Activated B cell treated with CpG ODN at 0.5 μM for 24 hours (primary cell): ENCODE results near the gene GPR143. TPM values are rescaled to one million over a fixed set of nuclear protein-coding genes. Genes with fewer than 3 reads are reported as not detected.

ENCODE experiments used
- ATAC-seq: fragments of 200-7000 bp; cut with Tn5 transposase; one replicate; pipeline ENCODE4 v1.10.0; 2021; ENCODE audit warnings: low read depth, mild to moderate bottlenecking, moderate library complexity
- CTCF ChIA-PET: fragments of 350-600 bp; sonication (Branson Sonifier 250); formaldehyde crosslinking; loops from one replicate; lab custom pipeline; 2021; ENCODE audit warnings: antibody characterized with exemption; lab: Charles Lee
- POLR2A ChIA-PET: fragments of 350-600 bp; sonication (Branson Sonifier 250); formaldehyde crosslinking; loops from one replicate; lab custom pipeline; 2021; ENCODE audit warnings: antibody characterized with exemption; lab: Charles Lee
- DNase-seq: peaks from one replicate; pipeline ENCODE4 v3.0.0; 2022
- H3K27ac Mint-ChIP-seq: one replicate; pipeline ENCODE4 v1.8.0; 2020; ENCODE audit warnings: mixed read lengths
- H3K27me3 Mint-ChIP-seq: one replicate; pipeline ENCODE4 v1.8.0; 2021; ENCODE audit warnings: mixed read lengths
- H3K36me3 Mint-ChIP-seq: one replicate; pipeline ENCODE4 v1.8.0; 2021; ENCODE audit warnings: low read depth, mixed read lengths
- H3K4me1 Mint-ChIP-seq: one replicate; pipeline ENCODE4 v1.8.0; 2021; ENCODE audit warnings: mixed read lengths
- H3K4me3 Mint-ChIP-seq: one replicate; pipeline ENCODE4 v1.8.0; 2020; ENCODE audit warnings: mild to moderate bottlenecking, mixed read lengths
- H3K9me3 Mint-ChIP-seq: one replicate; pipeline ENCODE4 v1.8.0; 2020; ENCODE audit warnings: mixed read lengths
- intact Hi-C: fragments of 100-400 bp; cut with micrococcal nuclease; formaldehyde crosslinking; loops from one replicate; pipeline ENCODE4 v1.15.1; 2024
- total RNA-seq: library from RNA; stranded (reverse); gene quantifications from 2 replicates; pipeline ENCODE4 v1.2.3, GENCODE V29; 2022
- TF ChIP-seq, protein P1 (sequence below): fragments of 200-600 bp; IDR thresholded peaks from one replicate; pipeline ENCODE4 v1.8.0; 2022; ENCODE audit warnings: antibody characterized with exemption, mild to moderate bottlenecking

Gene GPR143
- total RNA-seq, 1 donor from 2014 or later: not detected

DNA sequence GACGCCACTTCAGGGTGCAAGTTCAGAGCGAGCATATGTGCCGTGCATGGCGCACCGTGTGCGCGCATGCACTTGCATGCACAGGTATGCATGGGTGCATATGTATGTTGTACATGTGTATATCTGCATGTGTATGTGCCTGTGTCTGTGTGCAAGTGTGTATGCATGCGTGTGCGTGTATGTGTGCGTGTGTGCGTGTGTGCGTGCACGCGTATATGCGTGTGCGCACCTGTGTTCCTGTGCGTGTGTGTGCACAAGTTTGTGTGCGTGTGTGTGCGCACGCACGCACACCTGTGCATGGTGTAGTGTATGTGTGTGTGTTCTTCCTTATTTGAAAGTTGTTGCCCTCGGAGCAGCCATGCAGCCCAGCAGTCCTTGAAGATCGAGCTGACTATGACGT, 76.8 kb downstream of the GPR143 start:
- ATAC-seq (no peak), DNase-seq (no peak)
- CTCF ChIA-PET: no interaction called here
- TF ChIP-seq, protein P1, sequence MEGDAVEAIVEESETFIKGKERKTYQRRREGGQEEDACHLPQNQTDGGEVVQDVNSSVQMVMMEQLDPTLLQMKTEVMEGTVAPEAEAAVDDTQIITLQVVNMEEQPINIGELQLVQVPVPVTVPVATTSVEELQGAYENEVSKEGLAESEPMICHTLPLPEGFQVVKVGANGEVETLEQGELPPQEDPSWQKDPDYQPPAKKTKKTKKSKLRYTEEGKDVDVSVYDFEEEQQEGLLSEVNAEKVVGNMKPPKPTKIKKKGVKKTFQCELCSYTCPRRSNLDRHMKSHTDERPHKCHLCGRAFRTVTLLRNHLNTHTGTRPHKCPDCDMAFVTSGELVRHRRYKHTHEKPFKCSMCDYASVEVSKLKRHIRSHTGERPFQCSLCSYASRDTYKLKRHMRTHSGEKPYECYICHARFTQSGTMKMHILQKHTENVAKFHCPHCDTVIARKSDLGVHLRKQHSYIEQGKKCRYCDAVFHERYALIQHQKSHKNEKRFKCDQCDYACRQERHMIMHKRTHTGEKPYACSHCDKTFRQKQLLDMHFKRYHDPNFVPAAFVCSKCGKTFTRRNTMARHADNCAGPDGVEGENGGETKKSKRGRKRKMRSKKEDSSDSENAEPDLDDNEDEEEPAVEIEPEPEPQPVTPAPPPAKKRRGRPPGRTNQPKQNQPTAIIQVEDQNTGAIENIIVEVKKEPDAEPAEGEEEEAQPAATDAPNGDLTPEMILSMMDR: no peak
- no peaks in the 10 kb centered on the region for H3K4me1 Mint-ChIP-seq
- peaks cover 75% of the 10 kb centered on the region for H3K36me3 Mint-ChIP-seq
- POLR2A ChIA-PET: no interaction called here
- H3K9me3 Mint-ChIP-seq: no peaks in the 10 kb centered on the region
- no peak overlapping the region for H3K4me3 Mint-ChIP-seq
- intact Hi-C loops: no loop called here
- H3K27me3 Mint-ChIP-seq: no peaks in the 10 kb centered on the region
- H3K27ac Mint-ChIP-seq: no peak overlapping the region

DNA sequence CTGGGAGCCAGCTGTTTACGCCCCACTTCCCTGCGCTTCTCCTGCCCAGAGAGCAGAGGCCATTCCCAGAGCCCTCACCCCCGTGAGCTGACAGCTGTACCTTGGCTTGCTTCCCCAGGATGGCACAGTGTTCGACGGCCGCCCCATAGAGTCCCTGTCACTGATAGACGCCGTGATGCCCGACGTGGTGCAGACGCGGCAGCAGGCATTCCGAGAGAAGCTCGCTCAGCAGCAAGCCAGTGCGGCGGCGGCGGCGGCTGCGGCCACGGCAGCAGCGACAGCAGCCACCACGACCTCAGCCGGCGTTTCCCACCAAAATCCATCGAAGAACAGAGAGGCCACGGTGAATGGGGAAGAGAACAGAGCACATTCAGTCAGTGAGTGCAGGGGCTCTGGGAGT, 77.7 kb downstream of the GPR143 start:
- TF ChIP-seq, protein P1: no peak
- Mint-ChIP-seq H3K27me3 (no peaks in the 10 kb centered on the region), H3K4me3 (no peak overlapping the region), H3K27ac (no peak overlapping the region), H3K36me3 (peaks cover 73% of the 10 kb centered on the region), H3K4me1 (no peaks in the 10 kb centered on the region), H3K9me3 (no peaks in the 10 kb centered on the region)
- intact Hi-C loops: no loop called here
- CTCF ChIA-PET: no interaction called here
- POLR2A ChIA-PET: no interaction called here
- ATAC-seq: no peak
- no peak for DNase-seq

DNA sequence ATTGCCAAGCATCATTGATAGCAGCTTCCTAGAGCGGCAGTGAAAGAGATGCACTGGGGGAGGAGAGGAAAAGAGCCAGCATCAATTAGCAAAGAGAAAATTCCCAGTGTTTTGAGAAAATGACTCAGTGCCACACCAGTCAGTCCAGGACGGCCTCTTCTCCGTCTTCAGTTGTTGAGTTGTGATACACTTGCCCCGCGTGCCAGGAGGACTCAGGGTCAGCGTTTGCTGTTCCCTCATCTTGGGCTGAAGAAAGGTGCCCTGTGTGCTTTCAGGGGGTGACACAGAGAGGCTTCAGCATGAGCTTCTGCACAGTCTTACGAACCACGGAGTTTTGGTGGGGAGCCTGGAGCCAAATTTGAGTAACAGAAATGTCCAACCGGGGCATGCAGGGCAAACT, 82.3 kb downstream of the GPR143 start:
- peaks cover 49% of the 10 kb centered on the region for H3K36me3 Mint-ChIP-seq
- H3K27me3 Mint-ChIP-seq: no peaks in the 10 kb centered on the region
- DNase-seq (no peak), ATAC-seq (no peak)
- intact Hi-C loops: no loop called here
- no peak overlapping the region for H3K27ac Mint-ChIP-seq
- no peaks in the 10 kb centered on the region for H3K9me3 Mint-ChIP-seq
- H3K4me3 Mint-ChIP-seq: no peak overlapping the region
- H3K4me1 Mint-ChIP-seq: peaks cover 11% of the 10 kb centered on the region
- ChIA-PET CTCF (no interaction called here), POLR2A (no interaction called here)
- TF ChIP-seq, protein P1: no peak

DNA sequence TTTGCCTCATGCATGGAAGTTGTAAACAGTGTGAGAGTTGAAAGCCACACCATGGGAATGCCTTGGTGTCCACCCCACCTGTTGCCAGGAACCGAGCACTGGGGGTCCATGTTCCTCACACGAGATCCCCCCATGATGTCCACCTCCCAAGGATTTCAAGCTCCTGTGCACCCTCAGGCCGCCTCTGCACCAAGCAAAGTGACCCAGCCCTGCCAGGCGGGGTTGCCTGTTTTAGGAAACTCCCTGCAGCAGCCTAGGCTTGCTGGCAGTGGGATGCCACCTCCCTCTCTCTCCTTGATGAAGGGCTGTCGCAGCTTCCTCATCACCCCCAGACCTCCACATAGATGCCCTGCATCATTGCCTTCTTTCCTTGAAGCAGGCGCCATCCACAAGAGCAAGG, 82.8 kb downstream of the GPR143 start:
- TF ChIP-seq, protein P1: no peak

DNA sequence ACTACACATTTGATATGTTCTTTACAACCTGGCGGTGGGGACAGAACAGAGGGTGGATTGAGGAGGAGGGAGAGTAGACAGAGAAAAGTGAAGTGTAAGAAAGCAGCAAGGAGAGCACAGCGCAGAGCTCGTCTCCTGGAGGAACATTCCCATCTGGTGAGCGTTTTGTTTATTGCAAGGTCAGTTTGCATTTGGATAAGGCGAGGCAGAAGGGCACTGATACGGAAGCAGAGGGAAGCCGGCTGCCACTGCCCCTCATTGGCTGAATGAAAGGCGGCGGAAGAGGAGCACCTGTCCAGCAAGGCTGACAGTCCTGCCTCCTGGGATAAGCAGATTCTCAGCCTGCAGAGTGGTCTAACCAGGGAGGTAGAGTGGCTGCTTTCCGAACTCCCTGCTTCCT, 83.2 kb downstream of the GPR143 start:
- ChIA-PET CTCF (no interaction called here), POLR2A (no interaction called here)
- Mint-ChIP-seq H3K36me3 (peaks cover 40% of the 10 kb centered on the region), H3K4me1 (peaks cover 20% of the 10 kb centered on the region), H3K27ac (no peak overlapping the region), H3K9me3 (no peaks in the 10 kb centered on the region), H3K27me3 (no peaks in the 10 kb centered on the region), H3K4me3 (no peak overlapping the region)
- TF ChIP-seq, protein P1: no peak
- intact Hi-C loops: no loop called here
- ATAC-seq: no peak
- no peak for DNase-seq

More for the DNA sequence above, 82.8 kb downstream of the GPR143 start:
- Mint-ChIP-seq H3K4me1 (peaks cover 16% of the 10 kb centered on the region), H3K9me3 (no peaks in the 10 kb centered on the region), H3K27ac (no peak overlapping the region), H3K4me3 (no peak overlapping the region), H3K36me3 (peaks cover 44% of the 10 kb centered on the region), H3K27me3 (no peaks in the 10 kb centered on the region)
- POLR2A ChIA-PET: no interaction called here
- DNase-seq (no peak), ATAC-seq (no peak)
- intact Hi-C loops: no loop called here
- CTCF ChIA-PET: no interaction called here
